ENCODE results near the gene WIZ. TPM values are rescaled to one million over a fixed set of nuclear protein-coding genes. Genes with fewer than 3 reads are reported as not detected.

Gene WIZ
- total RNA-seq, 1 experiment from 2014 or later: 31.9 TPM

DNA sequence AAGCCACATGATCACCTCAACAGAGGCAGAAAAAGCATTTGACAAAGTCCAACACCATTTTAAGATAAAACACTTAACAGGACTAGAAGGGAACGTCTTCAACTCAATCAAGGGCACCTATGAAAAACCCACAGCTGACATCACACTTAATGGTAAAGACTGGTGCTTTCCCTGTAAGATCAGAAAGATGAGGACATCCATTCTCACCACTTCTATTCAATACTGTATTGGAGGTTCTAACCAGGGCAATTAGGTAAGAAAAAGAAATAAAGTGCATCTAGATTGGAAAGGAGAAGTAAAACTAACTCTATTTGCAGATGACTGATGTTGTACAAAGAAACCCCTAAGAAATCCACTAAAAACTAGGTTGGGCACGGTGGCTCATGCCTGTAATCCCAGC is 58.9 kb downstream of the WIZ start:
- TF ChIP-seq, protein P1, sequence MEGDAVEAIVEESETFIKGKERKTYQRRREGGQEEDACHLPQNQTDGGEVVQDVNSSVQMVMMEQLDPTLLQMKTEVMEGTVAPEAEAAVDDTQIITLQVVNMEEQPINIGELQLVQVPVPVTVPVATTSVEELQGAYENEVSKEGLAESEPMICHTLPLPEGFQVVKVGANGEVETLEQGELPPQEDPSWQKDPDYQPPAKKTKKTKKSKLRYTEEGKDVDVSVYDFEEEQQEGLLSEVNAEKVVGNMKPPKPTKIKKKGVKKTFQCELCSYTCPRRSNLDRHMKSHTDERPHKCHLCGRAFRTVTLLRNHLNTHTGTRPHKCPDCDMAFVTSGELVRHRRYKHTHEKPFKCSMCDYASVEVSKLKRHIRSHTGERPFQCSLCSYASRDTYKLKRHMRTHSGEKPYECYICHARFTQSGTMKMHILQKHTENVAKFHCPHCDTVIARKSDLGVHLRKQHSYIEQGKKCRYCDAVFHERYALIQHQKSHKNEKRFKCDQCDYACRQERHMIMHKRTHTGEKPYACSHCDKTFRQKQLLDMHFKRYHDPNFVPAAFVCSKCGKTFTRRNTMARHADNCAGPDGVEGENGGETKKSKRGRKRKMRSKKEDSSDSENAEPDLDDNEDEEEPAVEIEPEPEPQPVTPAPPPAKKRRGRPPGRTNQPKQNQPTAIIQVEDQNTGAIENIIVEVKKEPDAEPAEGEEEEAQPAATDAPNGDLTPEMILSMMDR (IDR thresholded peaks at IDR 0.05; ENCODE audit: unreplicated experiment): no peak
- no peak for DNase-seq
- no peaks in the 10 kb centered on the region for H3K4me1 Mint-ChIP-seq (ENCODE audit: low read depth, unreplicated experiment)
- intact Hi-C loops (cut with micrococcal nuclease; ENCODE audit: unreplicated experiment): no loop called here
- H3K27me3 Mint-ChIP-seq (ENCODE audit: unreplicated experiment): no peaks in the 10 kb centered on the region
- no peaks in the 10 kb centered on the region for H3K9me3 Mint-ChIP-seq (ENCODE audit: low read depth, unreplicated experiment)
- CTCF ChIA-PET: no interaction called here
- peaks cover 23% of the 10 kb centered on the region for H3K36me3 Mint-ChIP-seq (ENCODE audit: insufficient read depth, unreplicated experiment)
- H3K27ac Mint-ChIP-seq (ENCODE audit: unreplicated experiment): no peak overlapping the region
- BruUV-seq (replicated peaks): no TSS peak
- no peak overlapping the region for H3K4me3 Mint-ChIP-seq (ENCODE audit: low read depth, unreplicated experiment)

DNA sequence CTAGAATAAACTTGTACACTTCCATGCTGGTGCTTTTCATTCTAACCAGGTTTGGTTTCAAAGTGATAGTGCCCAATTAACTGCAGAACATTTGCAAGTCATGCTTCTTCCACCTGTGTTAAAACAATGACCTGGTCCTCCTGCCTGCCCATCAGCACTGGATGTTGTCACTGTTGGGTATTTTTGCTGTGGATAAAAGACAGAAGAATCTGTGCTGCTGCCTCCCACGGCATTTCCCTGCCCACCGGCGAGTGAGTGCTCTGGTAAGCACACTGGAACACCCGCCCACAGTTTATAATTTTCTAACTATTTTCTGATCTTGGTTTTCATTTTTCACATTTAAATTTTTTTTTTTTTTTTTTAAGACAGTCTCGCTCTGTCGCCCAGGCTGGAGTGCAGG is 67.9 kb downstream of the WIZ start:
- DNase-seq: no peak
- no peaks in the 10 kb centered on the region for H3K4me1 Mint-ChIP-seq (ENCODE audit: low read depth, unreplicated experiment)
- peaks cover 39% of the 10 kb centered on the region for H3K36me3 Mint-ChIP-seq (ENCODE audit: insufficient read depth, unreplicated experiment)
- no peaks in the 10 kb centered on the region for H3K9me3 Mint-ChIP-seq (ENCODE audit: low read depth, unreplicated experiment)
- H3K27ac Mint-ChIP-seq (ENCODE audit: unreplicated experiment): no peak overlapping the region
- H3K4me3 Mint-ChIP-seq (ENCODE audit: low read depth, unreplicated experiment): no peak overlapping the region
- TF ChIP-seq, protein P1 (IDR thresholded peaks at IDR 0.05; ENCODE audit: unreplicated experiment): no peak
- CTCF ChIA-PET: interaction anchor here (0.7 kb wide), 1 partner anchor 16 kb away, joined by 3 read pairs; no protein-coding TSS in a partner anchor
- H3K27me3 Mint-ChIP-seq (ENCODE audit: unreplicated experiment): no peaks in the 10 kb centered on the region
- BruUV-seq (replicated peaks): no TSS peak
- intact Hi-C loops (cut with micrococcal nuclease; ENCODE audit: unreplicated experiment): no loop called here

DNA sequence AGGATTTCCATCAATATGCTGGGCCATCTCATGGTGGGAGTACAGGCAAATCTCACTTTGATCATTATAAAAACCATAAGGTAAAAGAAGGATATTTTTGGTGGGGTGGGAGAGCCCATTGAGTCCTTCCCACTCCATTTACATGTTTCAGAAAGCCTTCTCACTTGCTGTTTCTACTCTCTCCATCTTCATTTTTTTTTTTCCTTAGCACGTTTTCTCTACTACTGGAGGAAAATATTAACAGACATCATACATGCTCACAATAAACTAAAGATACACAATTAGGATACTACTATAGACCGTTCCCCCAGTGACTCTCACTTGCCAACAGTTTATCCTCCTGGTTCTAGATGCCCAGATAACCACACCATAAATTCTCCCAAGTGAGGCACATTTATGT is 68.3 kb downstream of the WIZ start:
- Mint-ChIP-seq H3K36me3 (ENCODE audit: insufficient read depth, unreplicated experiment) (peaks cover 44% of the 10 kb centered on the region), H3K27me3 (ENCODE audit: unreplicated experiment) (no peaks in the 10 kb centered on the region), H3K9me3 (ENCODE audit: low read depth, unreplicated experiment) (no peaks in the 10 kb centered on the region), H3K4me3 (ENCODE audit: low read depth, unreplicated experiment) (no peak overlapping the region), H3K27ac (ENCODE audit: unreplicated experiment) (no peak overlapping the region), H3K4me1 (ENCODE audit: low read depth, unreplicated experiment) (no peaks in the 10 kb centered on the region)
- no TSS peak for BruUV-seq (replicated peaks)
- CTCF ChIA-PET: no interaction called here
- intact Hi-C loops (cut with micrococcal nuclease; ENCODE audit: unreplicated experiment): no loop called here
- no peak for DNase-seq
- TF ChIP-seq, protein P1 (IDR thresholded peaks at IDR 0.05; ENCODE audit: unreplicated experiment): no peak

DNA sequence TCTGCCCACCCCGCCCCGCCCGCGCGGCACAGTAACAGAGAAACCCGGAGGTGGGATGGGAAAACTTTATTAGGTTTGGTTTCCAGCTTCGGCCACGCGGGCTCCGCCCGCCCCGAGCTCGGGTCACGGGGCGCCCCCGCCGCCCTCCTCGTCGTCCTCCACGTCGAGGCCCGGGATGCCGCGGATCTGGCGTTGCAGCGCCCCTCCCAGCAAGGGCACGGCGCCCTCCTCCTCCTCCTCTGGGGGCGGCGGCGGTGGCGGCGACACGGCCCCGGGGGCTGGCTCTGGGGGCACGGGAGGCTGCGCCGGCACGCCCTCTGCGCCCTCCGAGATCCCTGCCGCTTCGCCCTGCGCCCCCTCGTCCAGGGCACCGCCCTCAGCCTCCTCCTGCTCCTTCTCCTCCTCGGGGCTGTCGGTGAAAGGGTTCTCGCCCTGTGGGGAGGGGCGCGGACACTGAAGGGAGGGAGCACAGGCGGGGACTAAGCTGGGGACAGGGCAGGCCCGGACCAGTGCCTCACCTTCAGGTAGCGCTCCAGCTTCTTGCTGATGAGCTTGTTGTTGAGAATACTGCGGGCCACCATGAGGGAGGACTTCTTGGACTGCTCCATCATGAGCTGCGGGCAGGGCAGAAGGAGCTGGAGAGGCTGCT is 69.6 kb downstream of the WIZ start:
- Mint-ChIP-seq H3K27ac (ENCODE audit: unreplicated experiment) (peak overlapping the region; percentile 98), H3K4me3 (ENCODE audit: low read depth, unreplicated experiment) (peak overlapping the region; percentile 77), H3K4me1 (ENCODE audit: low read depth, unreplicated experiment) (no peaks in the 10 kb centered on the region), H3K36me3 (ENCODE audit: insufficient read depth, unreplicated experiment) (peaks cover 44% of the 10 kb centered on the region), H3K9me3 (ENCODE audit: low read depth, unreplicated experiment) (no peaks in the 10 kb centered on the region), H3K27me3 (ENCODE audit: unreplicated experiment) (no peaks in the 10 kb centered on the region)
- CTCF ChIA-PET: interaction anchor here (0.9 kb wide), 2 partner anchors 39 to 100 kb away, joined by 3 to 4 read pairs; partner anchors contain the start of gene AKAP8L
- peak; percentile 54 for DNase-seq
- TF ChIP-seq, protein P1 (IDR thresholded peaks at IDR 0.05; ENCODE audit: unreplicated experiment): no peak
- BruUV-seq (replicated peaks): no TSS peak
- intact Hi-C loops (cut with micrococcal nuclease; ENCODE audit: unreplicated experiment): loop anchor here (2.0 kb wide), 1 partner anchor 39 kb away; the partner anchor contains the start of gene AKAP8L
